ENCODE measurements around the gene CTNND2. TPM values are rescaled to one million over a fixed set of nuclear protein-coding genes. Genes with fewer than 3 reads are reported as not detected.

Gene CTNND2
- total and polyA plus RNA-seq, 10 of the 15 experiments (the other 5 are each of a cell fraction or from before 2014, with no cell fraction given) = 0.02 to 0.16 (median 0.04) TPM; not detected in 7

DNA sequence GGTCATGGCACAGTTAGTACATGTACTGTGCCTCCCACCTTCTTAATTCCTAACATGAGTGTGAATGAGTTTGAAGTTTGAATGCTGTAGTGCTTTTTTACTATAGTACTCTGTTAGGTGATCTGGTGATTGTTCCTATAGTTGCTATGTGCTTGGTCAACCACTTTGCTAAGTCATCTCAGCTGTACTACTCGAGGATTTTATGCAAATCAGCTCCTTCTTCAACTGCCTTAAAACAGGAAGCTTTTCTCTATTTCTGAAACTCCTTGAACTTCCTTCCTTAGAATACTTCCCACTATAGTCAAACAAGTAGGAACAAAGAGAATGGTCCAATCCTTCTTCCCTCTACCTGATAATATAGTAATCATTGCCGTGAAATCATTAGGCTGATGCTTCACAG is 219.6 kb downstream of the CTNND2 start (continued):
- TF ChIP-seq ZNF687 (IDR thresholded peaks at IDR 0.05) = no peak
- no peak for TF ChIP-seq SMC3 (IDR thresholded peaks at IDR 0.05; ENCODE audit: borderline replicate concordance, low read length)
- no peak for TF ChIP-seq CEBPZ (IDR thresholded peaks at IDR 0.05; ENCODE audit: low read depth, low read length)
- TF ChIP-seq ZBTB4 (CRISPR knock-in tag; IDR thresholded peaks at IDR 0.05) = no peak
- TF ChIP-seq RELA (IDR thresholded peaks at IDR 0.05; ENCODE audit: borderline replicate concordance, partially characterized antibody) = no peak
- no peak for TF ChIP-seq JUND (IDR thresholded peaks at IDR 0.05; ENCODE audit: low read depth, low read length)
- TF ChIP-seq CHD2 (IDR thresholded peaks at IDR 0.05; ENCODE audit: borderline replicate concordance, low read depth, low read length) = no peak

Data from GM12878 (cell line).